Lung (tissue), 12 donors: ENCODE measurements around the gene PAK4. TPM values are rescaled to one million over a fixed set of nuclear protein-coding genes. Genes with fewer than 3 reads are reported as not detected.

Source experiments
- ATAC-seq: fragments of 200-7000 bp; cut with Tn5 transposase; one replicate; pipeline ENCODE4 v1.9.1; 2020; ENCODE audit warnings: moderate number of reproducible peaks; ENCODE audit not compliant: insufficient read depth, low FRiP score
- DNase-seq, 3 donors: peaks; one replicate each; pipeline ENCODE4 v3.0.0-alpha.2; 2013 to 2017
- H3K27ac ChIP-seq, 2 donors: one replicate each; pipeline ENCODE4 v1.5.1; 2013; ENCODE audit warnings: mild to moderate bottlenecking in 2 of 2, moderate library complexity in 2 of 2, control low read depth in 1 of 2, inconsistent platforms in 1 of 2, low read depth in 1 of 2, low read length in 1 of 2
- H3K27me3 ChIP-seq, 3 donors: one replicate each; pipeline ENCODE4 v1.5.1; 2013; ENCODE audit warnings: low read length in 2 of 3; ENCODE audit not compliant: control insufficient read depth in 3 of 3, insufficient read depth in 3 of 3
- H3K36me3 ChIP-seq, 4 donors: one replicate each; pipeline ENCODE4 v1.5.1; 2013; ENCODE audit warnings: low read length in 4 of 4, mild to moderate bottlenecking in 1 of 4, moderate library complexity in 1 of 4; ENCODE audit not compliant: control insufficient read depth in 4 of 4, insufficient read depth in 4 of 4
- H3K4me1 ChIP-seq, 5 donors: one replicate each; pipeline ENCODE4 v1.5.1; 2013; ENCODE audit warnings: low read length in 5 of 5, mild to moderate bottlenecking in 2 of 5, moderate library complexity in 1 of 5; ENCODE audit not compliant: control insufficient read depth in 5 of 5, insufficient read depth in 5 of 5
- H3K4me3 ChIP-seq: one replicate; pipeline ENCODE4 v1.5.1; 2013; ENCODE audit warnings: mild to moderate bottlenecking, control low read depth, moderate library complexity
- H3K9ac ChIP-seq, 2 donors: one replicate each; pipeline ENCODE4 v1.5.1; 2013; ENCODE audit warnings: low read length in 2 of 2, control low read depth in 1 of 2; ENCODE audit not compliant: insufficient read depth in 1 of 2
- H3K9me3 ChIP-seq, 4 donors: one replicate each; pipeline ENCODE4 v1.5.1; 2013; ENCODE audit warnings: low read length in 3 of 4, mild to moderate bottlenecking in 1 of 4, moderate library complexity in 1 of 4; ENCODE audit not compliant: control insufficient read depth in 4 of 4, insufficient read depth in 3 of 4
- WGBS, 2 donors: extraction: QIAGEN DNeasy Blood & Tissue Kit; methylation state at CpG; one replicate each; pipeline ENCODE4 v1.1.7; 2013; 5-methylcytosine and 5-hydroxymethylcytosine counted together
- polyA plus RNA-seq, 2 donors: library from polyadenylated mRNA; stranded (reverse); fragments of 200-250 nt; gene quantifications; one replicate each; pipeline ENCODE4 v1.2.1, GENCODE V29; 2013
- total RNA-seq, 2 donors: library from RNA; depleted of rRNA in 1 of 2; stranded (reverse); fragments of >200 nt in 1 of 2; gene quantifications; one replicate each; pipeline ENCODE4 v1.2.1, GENCODE V29; 2014 to 2021
- TF ChIP-seq, protein P1 (sequence below): IDR thresholded peaks from 2 replicates; pipeline ENCODE4 v1.5.1; 2012; ENCODE audit warnings: mild to moderate bottlenecking; ENCODE audit errors: control extremely low read depth, extremely low read depth
- donor health status: control.
- donor health status: control.
- donor health status: Bipolar disorder and iron deficiency.
- donor health status: healthy.
- donor health status: DM: yes; HTN: yes; CAD: no.

Gene PAK4
- total and polyA plus RNA-seq, 4 donors, result 23.2 to 60.8 (median 36.7) TPM

DNA sequence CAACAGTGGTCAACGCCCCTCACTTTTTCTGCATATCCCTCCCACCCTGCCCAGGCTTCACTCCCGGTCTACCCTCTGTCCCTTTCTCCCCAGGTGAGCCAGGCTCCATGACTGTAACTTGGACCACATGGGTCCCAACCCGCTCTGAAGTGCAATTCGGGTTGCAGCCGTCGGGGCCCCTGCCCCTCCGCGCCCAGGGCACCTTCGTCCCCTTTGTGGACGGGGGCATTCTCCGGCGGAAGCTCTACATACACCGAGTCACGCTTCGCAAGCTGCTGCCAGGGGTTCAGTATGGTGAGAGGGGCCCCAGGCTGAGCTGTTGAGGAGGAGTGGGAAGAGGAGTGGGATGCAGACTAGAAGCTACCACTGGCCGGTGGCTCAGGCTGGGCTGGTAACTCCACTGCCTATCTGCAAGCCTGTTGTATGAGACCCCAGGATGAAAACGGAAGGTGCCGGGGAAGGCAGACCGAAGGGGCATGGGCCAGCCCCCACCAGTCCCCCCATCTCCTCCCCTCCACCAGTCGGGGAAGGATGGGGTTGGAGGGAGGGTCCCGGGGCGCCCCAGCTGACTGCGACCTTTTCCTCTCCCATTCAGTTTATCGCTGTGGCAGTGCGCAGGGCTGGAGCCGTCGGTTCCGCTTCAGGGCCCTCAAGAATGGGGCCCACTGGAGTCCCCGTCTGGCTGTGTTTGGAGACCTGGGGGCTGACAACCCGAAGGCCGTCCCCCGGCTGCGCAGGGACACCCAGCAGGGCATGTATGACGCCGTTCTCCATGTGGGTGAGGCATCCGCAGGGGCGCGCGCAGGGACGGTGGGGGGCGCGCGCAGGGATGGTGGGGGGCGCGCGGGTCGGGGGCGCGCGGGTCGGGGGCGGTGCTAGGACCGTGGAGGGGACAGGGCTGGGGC is 27.0 kb upstream of the PAK4 start:
- TF ChIP-seq, protein P1, sequence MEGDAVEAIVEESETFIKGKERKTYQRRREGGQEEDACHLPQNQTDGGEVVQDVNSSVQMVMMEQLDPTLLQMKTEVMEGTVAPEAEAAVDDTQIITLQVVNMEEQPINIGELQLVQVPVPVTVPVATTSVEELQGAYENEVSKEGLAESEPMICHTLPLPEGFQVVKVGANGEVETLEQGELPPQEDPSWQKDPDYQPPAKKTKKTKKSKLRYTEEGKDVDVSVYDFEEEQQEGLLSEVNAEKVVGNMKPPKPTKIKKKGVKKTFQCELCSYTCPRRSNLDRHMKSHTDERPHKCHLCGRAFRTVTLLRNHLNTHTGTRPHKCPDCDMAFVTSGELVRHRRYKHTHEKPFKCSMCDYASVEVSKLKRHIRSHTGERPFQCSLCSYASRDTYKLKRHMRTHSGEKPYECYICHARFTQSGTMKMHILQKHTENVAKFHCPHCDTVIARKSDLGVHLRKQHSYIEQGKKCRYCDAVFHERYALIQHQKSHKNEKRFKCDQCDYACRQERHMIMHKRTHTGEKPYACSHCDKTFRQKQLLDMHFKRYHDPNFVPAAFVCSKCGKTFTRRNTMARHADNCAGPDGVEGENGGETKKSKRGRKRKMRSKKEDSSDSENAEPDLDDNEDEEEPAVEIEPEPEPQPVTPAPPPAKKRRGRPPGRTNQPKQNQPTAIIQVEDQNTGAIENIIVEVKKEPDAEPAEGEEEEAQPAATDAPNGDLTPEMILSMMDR, result no peak
- ATAC-seq, result no peak
- Histone ChIP-seq H3K4me3 (no peak overlapping the region), H3K36me3 (no peaks in the 10 kb centered on the region), H3K27ac (no peak overlapping the region), H3K27me3 (peaks cover 0 to 14% (median 3%) of the 10 kb centered on the region in 3 donors), H3K9me3 (no peaks in the 10 kb centered on the region), H3K9ac (no peak overlapping the region), H3K4me1 (peaks cover 0 to 2% (median 0%) of the 10 kb centered on the region in 5 donors)
- DNase-seq, result no peak
- 16 to 19% methylated on average over 37 to 53 of the region's 53 CpGs for WGBS, 2 donors

DNA sequence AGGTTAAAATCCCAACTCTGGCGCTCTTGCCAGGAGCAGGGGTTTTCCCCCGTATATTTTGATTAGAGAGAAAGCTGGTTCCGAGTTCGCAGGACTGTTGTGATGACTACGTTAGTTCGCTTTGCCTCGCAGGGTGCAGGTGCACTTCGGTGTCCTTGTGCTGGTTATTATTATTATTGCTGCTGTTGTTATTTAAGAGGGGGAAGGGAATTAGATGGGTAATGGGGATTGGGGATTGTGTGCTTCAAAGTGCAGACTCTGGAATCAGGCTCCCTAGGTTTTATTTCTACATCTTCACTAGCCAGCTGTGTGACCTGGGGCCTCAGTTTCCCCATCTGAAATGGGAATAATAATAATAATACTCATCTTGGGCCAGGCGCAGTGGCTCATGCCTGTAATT is 26.2 kb upstream of the PAK4 start:
- no peak overlapping the region for H3K4me3 ChIP-seq
- DNase-seq (no peak), ATAC-seq (no peak)
- H3K9ac ChIP-seq, result no peak overlapping the region
- WGBS, 2 donors, result 42 to 60% methylated on average over 9 of the region's 9 CpGs
- TF ChIP-seq, protein P1, result no peak
- no peaks in the 10 kb centered on the region for H3K36me3 ChIP-seq
- peaks cover 0 to 14% (median 3%) of the 10 kb centered on the region in 3 donors for H3K27me3 ChIP-seq
- no peak overlapping the region for H3K27ac ChIP-seq
- H3K9me3 ChIP-seq, result no peaks in the 10 kb centered on the region
- H3K4me1 ChIP-seq, result peaks cover 0 to 2% (median 0%) of the 10 kb centered on the region in 5 donors

DNA sequence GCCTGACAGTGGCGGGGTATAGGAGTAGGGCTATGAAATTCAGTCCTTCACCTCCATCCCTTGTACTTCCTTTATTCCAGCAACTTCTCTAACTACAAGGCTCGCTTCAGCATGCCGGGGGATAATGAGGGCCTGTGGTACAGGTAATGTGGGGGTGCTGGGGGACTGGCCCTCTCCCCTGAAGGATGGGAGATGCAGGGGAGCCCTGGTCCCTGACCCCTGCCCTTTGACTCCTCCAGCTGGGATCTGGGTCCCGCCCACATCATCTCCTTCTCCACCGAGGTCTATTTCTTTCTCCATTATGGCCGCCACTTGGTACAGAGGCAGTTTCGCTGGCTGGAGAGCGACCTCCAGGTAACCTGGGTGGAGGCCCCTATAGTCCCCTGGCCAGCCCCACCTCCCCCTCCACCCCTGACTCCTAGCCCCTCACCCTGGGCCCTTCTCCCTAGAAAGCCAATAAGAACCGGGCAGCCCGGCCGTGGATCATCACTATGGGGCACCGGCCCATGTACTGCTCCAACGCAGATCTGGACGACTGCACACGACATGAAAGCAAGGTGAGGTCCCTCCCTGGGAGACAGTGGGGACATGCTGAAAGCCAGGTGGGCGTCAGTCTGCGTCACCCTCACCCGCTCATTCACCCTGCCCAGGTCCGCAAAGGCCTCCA is 25.0 kb upstream of the PAK4 start:
- peaks cover 0 to 2% (median 0%) of the 10 kb centered on the region in 5 donors for H3K4me1 ChIP-seq
- WGBS, 2 donors, result 89 to 93% methylated on average over 19 of the region's 19 CpGs
- H3K4me3 ChIP-seq, result no peak overlapping the region

More for the DNA sequence above, 25.0 kb upstream of the PAK4 start:
- TF ChIP-seq, protein P1, result no peak
- Histone ChIP-seq H3K9me3 (no peaks in the 10 kb centered on the region), H3K27ac (no peak overlapping the region), H3K27me3 (peaks cover 0 to 14% (median 3%) of the 10 kb centered on the region in 3 donors), H3K36me3 (no peaks in the 10 kb centered on the region), H3K9ac (no peak overlapping the region)
- no peak for ATAC-seq
- DNase-seq, result no peak
